ENCODE data around the gene ZNF394. TPM values are rescaled to one million over a fixed set of nuclear protein-coding genes. Genes with fewer than 3 reads are reported as not detected.

The ZNF394 gene
- polyA plus RNA-seq, 4 donors: 14.0 to 15.3 (median 14.4) TPM

GRCh38 chr7:99453105-99453504 is 47.0 kb downstream of the ZNF394 start:
- DNase-seq (ENCODE audit: low read depth in 4 of 4, low spot score in 3 of 4): no peak

- DNase-seq (ENCODE audit: low read depth in 4 of 4, low spot score in 3 of 4): no peak
Measured at GRCh38 chr7:99452541-99452940, 47.5 kb downstream of the ZNF394 start.

DNA sequence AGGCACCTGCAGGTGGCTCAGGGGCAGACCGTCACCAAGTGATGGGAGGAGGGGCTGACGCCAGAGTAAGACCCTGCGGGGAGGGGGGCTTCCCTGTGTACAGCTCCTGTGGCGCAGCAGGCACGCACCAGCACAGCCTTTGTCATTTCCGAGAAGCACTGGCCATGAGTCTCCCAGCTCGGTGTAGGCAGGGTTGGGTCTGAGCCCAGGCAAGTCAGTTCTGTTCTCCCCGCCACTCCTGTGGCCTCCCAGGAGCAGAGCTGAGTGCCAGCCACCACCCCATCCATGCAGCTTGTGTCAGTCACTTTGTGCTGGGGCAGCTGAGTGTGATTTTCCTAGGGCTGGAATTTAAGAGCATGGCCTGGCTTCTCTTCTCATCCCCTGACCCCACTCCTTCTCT is 48.1 kb downstream of the ZNF394 start:
- no peak for DNase-seq (ENCODE audit: low read depth in 4 of 4, low spot score in 3 of 4)

DNA sequence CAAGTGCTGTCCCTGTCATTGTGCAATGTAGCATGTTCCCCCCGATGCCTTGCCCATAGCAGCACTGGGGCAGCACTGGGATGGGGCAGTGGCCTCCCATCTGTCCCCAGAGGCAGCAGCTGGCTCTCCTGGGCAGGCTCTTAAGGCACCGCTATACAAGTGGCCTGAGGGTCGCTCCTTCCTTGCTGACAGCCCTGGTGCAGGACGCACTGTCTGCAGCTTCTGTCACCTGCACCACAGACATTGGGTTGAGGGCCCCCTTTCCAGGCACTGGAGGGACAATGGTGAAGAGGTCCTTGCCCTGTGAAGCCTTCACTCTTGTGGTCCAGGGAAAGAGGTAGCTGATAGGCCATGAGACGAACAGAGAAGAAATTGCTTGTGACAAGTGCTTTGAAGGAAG is 50.8 kb downstream of the ZNF394 start:
- DNase-seq (ENCODE audit: low read depth in 4 of 4, low spot score in 3 of 4): no peak

DNA sequence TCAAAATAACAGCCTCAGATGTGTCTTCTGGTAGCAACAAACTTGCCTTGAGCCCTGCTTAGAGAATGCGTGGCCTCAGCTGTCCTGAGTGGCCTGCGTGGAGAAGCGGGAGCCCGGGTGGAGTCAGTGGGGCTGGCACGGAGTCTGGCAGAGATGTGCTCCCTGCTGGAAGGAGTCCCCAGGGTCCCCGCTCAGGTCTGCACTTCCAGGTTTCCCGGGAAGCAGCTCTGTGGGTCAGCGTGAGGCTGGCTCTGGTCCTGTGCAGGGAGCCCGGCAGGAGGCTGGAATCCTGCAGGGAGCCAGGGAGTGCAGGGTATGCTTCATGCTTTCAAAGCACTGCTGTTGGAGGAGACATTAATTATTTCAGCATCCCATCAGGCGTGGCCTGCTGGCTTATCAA is 51.2 kb downstream of the ZNF394 start:
- no peak for DNase-seq (ENCODE audit: low read depth in 4 of 4, low spot score in 3 of 4)

DNA sequence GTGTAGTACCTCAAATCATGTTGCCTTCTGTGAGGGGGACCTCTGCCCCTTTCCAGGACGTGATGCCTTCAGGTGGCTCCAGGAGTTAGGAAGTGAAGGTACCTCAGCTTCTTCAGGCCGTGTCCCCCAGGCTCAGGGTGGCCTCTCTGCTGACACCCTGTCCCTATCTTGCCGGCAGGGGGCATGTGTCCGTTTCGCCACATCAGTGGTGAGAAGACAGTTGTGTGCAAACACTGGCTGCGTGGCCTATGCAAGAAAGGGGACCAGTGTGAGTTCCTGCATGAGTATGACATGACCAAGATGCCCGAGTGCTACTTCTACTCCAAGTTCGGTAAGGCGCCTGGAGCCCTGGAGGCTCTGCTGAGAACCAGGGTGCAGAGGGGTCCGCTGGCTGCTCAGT is 52.1 kb downstream of the ZNF394 start:
- no peak for DNase-seq (ENCODE audit: low read depth in 4 of 4, low spot score in 3 of 4)

- DNase-seq (ENCODE audit: low read depth in 4 of 4, low spot score in 3 of 4): no peak
Measured at GRCh38 chr7:99446096-99446495, 54.0 kb downstream of the ZNF394 start.

Other genes with a start within 250 kb of the ZNF394 start
- gene MYH16, start 227.4 kb downstream of the ZNF394 start, polyA plus RNA-seq (ENCODE audit: insufficient read length in 4 of 4): under 1 TPM in 3 of 4 donors, not detected in 1; 0.04 to 0.10 (median 0.06) TPM
- gene ARPC1A, start 174.4 kb downstream of the ZNF394 start, polyA plus RNA-seq (ENCODE audit: insufficient read length in 4 of 4): 100 to 1,000 TPM; 112 to 122 (median 116) TPM
- gene ARPC1B, start 125.6 kb downstream of the ZNF394 start, polyA plus RNA-seq (ENCODE audit: insufficient read length in 4 of 4): 10 to 100 TPM; 30.6 to 42.7 (median 32.5) TPM
- gene PDAP1, start 91.7 kb downstream of the ZNF394 start, polyA plus RNA-seq (ENCODE audit: insufficient read length in 4 of 4): 100 to 1,000 TPM; 132 to 154 (median 134) TPM
- 100 to 1,000 TPM; 113 to 123 (median 118) TPM for gene BUD31, start 91.3 kb downstream of the ZNF394 start, polyA plus RNA-seq (ENCODE audit: insufficient read length in 4 of 4)
- gene PTCD1, start 61.5 kb downstream of the ZNF394 start, polyA plus RNA-seq (ENCODE audit: insufficient read length in 4 of 4): 1 to 10 TPM; 3.7 to 6.1 (median 4.5) TPM
- 10 to 100 TPM; 30.3 to 31.5 (median 30.5) TPM for gene CPSF4, start 61.3 kb downstream of the ZNF394 start, polyA plus RNA-seq (ENCODE audit: insufficient read length in 4 of 4)
- 100 to 1,000 TPM; 400 to 442 (median 427) TPM for gene ATP5MF, start 34.1 kb downstream of the ZNF394 start, polyA plus RNA-seq (ENCODE audit: insufficient read length in 4 of 4)
- 10 to 100 TPM; 23.1 to 31.5 (median 24.2) TPM for gene ZNF789, start 27.4 kb downstream of the ZNF394 start, polyA plus RNA-seq (ENCODE audit: insufficient read length in 4 of 4)
- 10 to 100 TPM; 14.4 to 16.6 (median 16.3) TPM for gene ZKSCAN5, start 4.4 kb upstream of the ZNF394 start, polyA plus RNA-seq (ENCODE audit: insufficient read length in 4 of 4)
- 10 to 100 TPM; 15.8 to 18.3 (median 17.4) TPM for gene FAM200A, start 51.8 kb upstream of the ZNF394 start, polyA plus RNA-seq (ENCODE audit: insufficient read length in 4 of 4)
- gene ZNF655, start 58.4 kb upstream of the ZNF394 start, polyA plus RNA-seq (ENCODE audit: insufficient read length in 4 of 4): 10 to 100 TPM; 65.7 to 81.6 (median 73.6) TPM
- gene TMEM225B, start 98.0 kb upstream of the ZNF394 start, polyA plus RNA-seq (ENCODE audit: insufficient read length in 4 of 4): 1 to 10 TPM; 1.5 to 2.8 (median 2.4) TPM
- 10 to 100 TPM; 18.2 to 20.9 (median 19.6) TPM for gene ZSCAN25, start 116.7 kb upstream of the ZNF394 start, polyA plus RNA-seq (ENCODE audit: insufficient read length in 4 of 4)
- gene CYP3A5, start 179.7 kb upstream of the ZNF394 start, polyA plus RNA-seq (ENCODE audit: insufficient read length in 4 of 4): 1 to 10 TPM; 1.2 to 2.0 (median 1.3) TPM
- 1 to 10 TPM in 1 of 4 donors, under 1 TPM in 3; 0.28 to 1.2 (median 0.43) TPM for gene CYP3A7, start 234.9 kb upstream of the ZNF394 start, polyA plus RNA-seq (ENCODE audit: insufficient read length in 4 of 4)

All from right renal pelvis (tissue), 4 donors.